Bronchial epithelial cell (primary cell): ENCODE results near the gene BBOF1. TPM values are rescaled to one million over a fixed set of nuclear protein-coding genes. Genes with fewer than 3 reads are reported as not detected.
"Not testable (repeated sequence)": the region's sequence is repeated elsewhere in the genome, so short reads cannot be mapped to it uniquely, and the experiment has no call there.

Experiments used
- DNase-seq: peaks from one replicate; pipeline ENCODE4 v3.0.0-alpha.2; 2010; ENCODE audit warnings: low read depth
- FAIRE-seq: peaks from 2 replicates; lab custom pipeline; 2011; peaks lifted over from hg19 to GRCh38; lab: Jason Lieb, UNC
- H3K27me3 ChIP-seq: 2 replicates; pipeline ENCODE4 v1.5.1; 2011; ENCODE audit warnings: low read length; ENCODE audit not compliant: control insufficient read depth, insufficient read depth
- H3K36me3 ChIP-seq: 2 replicates; pipeline ENCODE4 v1.5.1; 2011; ENCODE audit warnings: low read length; ENCODE audit not compliant: control insufficient read depth, insufficient read depth
- H3K4me3 ChIP-seq: 2 replicates; pipeline ENCODE4 v1.5.1; 2011; ENCODE audit warnings: mild to moderate bottlenecking, low read depth, low read length, control low read depth
- total RNA-seq: library from RNA; depleted of rRNA; stranded (reverse); fragments of >200 nt; gene quantifications from 2 replicates; pipeline ENCODE4 v1.2.1, GENCODE V29; 2014
- TF ChIP-seq, protein P1 (sequence below): IDR thresholded peaks from 2 replicates; pipeline ENCODE4 v1.5.1; 2011; ENCODE audit warnings: mild to moderate bottlenecking, moderate library complexity, low read length, control low read depth, inconsistent platforms; ENCODE audit not compliant: insufficient read depth, severe bottlenecking

BBOF1 gene
- total RNA-seq, 1 donor from 2014 or later, result 1.3 TPM

DNA sequence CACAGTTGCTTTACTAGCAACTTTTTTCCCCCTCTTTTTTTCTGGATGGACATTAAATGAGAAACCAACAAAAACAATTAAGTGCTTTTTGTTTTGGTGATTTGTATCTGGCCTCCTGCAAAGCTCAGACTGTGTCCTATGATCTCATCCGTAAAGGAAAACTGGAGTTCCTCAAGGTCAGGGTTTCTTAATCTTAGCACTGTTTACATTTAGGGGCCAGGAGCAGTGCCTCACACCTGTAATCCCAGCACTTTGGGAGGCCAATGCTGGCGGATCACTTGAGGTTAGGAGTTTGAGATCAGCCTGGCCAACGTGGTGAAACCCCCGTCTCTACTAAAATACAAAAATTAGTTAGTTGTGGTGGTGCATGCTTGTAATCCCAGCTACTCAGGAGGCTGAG is 28.1 kb upstream of the BBOF1 start:
- FAIRE-seq, result no peak
- Histone ChIP-seq H3K4me3 (no peak overlapping the region), H3K27me3 (no peaks in the 10 kb centered on the region), H3K36me3 (peaks cover 4% of the 10 kb centered on the region)
- TF ChIP-seq, protein P1, sequence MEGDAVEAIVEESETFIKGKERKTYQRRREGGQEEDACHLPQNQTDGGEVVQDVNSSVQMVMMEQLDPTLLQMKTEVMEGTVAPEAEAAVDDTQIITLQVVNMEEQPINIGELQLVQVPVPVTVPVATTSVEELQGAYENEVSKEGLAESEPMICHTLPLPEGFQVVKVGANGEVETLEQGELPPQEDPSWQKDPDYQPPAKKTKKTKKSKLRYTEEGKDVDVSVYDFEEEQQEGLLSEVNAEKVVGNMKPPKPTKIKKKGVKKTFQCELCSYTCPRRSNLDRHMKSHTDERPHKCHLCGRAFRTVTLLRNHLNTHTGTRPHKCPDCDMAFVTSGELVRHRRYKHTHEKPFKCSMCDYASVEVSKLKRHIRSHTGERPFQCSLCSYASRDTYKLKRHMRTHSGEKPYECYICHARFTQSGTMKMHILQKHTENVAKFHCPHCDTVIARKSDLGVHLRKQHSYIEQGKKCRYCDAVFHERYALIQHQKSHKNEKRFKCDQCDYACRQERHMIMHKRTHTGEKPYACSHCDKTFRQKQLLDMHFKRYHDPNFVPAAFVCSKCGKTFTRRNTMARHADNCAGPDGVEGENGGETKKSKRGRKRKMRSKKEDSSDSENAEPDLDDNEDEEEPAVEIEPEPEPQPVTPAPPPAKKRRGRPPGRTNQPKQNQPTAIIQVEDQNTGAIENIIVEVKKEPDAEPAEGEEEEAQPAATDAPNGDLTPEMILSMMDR, result no peak
- no peak for DNase-seq

DNA sequence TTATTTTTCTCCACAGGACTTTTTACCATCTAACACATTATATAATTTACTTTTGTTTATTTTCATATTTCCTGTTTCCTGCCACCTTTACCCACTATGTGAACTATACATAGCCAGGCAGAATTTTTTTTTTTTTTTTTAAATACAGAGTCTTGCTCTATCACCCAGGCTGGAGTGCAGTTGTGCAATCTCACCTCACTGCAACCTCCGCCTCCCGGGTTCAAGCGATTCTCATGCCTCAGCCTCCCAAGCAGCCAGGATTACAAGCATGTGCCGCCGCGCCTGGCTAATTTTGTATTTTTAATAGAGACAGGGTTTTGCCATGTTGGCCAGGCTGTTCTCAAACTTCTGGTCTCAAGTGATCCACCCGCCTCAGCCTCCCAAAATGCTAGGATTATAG is 24.2 kb upstream of the BBOF1 start:
- H3K27me3 ChIP-seq, H3K36me3 ChIP-seq, H3K4me3 ChIP-seq, DNase-seq, FAIRE-seq: not testable (repeated sequence)

DNA sequence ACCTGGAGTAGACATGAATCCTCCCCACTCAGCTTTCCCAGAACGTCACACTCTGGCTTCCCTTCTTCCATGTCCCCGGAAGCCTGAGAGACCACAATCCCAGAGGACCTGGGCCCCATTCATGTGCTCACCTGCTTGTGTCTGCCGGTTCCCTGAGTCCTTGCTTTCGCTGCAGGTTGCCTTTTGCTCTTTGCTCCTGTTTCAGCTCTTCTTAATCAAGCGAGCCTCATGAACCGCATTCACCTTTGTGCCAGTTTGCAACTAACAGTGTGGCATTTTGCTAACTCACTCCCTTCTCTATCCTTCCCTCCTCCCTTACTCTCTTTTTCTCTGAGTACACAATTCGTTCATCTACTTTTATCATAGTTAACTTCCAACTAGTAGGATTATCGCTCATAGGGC is 23.2 kb upstream of the BBOF1 start:
- no peaks in the 10 kb centered on the region for H3K36me3 ChIP-seq
- no peak for DNase-seq
- TF ChIP-seq, protein P1, result no peak
- FAIRE-seq, result no peak
- no peaks in the 10 kb centered on the region for H3K27me3 ChIP-seq
- no peak overlapping the region for H3K4me3 ChIP-seq

DNA sequence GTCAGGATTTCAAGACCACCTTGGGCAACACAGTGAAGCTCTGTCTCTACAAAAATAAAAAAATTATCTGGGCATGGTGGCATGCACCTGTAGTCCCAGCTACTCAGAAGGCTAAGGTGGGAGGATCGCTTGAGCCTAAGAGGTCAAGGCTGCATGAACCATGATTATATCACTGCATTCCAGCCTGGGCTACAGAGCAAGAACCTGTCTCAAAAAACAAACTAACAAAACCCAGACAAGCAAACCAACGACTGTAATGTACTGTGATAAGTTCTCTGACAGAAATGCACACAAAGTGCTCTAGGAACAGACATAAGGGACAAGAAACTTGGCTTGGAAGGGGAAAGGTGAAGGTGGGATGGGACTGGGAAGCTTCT is 22.4 kb upstream of the BBOF1 start:
- H3K27me3 ChIP-seq, result no peaks in the 10 kb centered on the region
- FAIRE-seq (no peak), DNase-seq (no peak)
- no peak overlapping the region for H3K4me3 ChIP-seq
- TF ChIP-seq, protein P1, result no peak
- H3K36me3 ChIP-seq, result no peaks in the 10 kb centered on the region

DNA sequence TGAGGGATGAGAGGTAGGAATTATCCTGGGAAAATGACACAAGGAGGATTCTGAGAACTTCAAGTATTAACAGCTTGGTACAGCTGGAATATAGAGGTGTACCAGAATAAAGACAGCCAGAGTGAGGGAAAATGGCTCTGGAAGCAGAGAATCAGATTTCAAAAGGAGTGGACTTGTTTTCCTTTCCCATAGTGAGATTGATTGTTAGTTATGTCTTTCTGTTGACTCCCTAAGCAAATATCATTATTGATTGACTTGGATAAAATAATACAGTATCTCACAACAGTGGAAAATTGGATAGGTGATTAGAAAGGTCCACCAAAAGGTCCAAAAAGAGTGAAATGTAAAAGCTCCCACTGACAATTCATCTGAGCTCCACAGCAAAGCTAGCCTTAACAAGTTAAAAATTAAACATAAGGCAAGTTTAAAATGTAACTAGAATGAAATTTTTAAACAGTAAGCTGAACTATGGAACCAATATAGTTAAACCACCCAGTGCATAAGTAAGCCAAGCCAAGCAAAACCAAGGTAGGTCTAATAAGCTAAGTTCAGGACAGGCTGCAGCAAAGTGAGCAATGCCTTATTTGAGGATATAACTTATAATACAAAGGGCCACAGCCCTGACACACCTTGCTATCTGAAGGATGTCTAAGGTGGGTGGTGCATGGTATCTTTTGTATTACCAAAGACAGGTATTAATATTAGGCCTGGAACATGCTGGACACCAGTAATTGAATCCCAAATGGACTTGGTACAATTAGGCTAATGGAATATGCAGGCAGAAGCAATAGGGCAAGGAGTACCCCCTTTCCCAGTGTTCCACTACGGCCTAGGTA is 21.8 kb upstream of the BBOF1 start:
- Histone ChIP-seq H3K4me3 (no peak overlapping the region), H3K36me3 (no peaks in the 10 kb centered on the region), H3K27me3 (no peaks in the 10 kb centered on the region)
- TF ChIP-seq, protein P1, result no peak
- DNase-seq (no peak), FAIRE-seq (no peak)

DNA sequence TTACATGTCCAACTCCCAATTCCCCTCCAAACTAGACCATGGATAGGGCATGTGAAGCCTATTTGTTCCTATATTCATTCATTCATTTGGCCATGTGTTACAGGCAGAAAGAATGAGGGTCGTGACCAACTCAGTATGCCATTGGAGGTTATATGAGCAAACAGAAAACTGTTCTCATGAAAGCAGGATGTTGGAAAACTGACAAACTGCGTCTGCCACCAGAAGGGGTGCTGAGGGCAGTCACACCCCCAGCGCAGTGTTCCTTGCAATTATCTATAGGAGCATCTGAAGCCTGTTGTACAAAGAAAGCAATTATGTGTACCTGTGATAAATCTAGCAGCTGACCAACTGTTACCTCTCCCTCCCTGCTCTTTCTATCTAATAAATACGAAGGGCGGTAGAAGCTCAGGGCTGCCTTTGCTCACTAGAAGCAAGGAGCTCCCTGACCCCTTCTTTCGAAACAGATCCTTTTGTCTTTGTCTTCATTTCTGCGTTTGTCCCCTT is 21.2 kb upstream of the BBOF1 start:
- TF ChIP-seq, protein P1, result no peak
- Histone ChIP-seq H3K4me3 (no peak overlapping the region), H3K36me3 (no peaks in the 10 kb centered on the region), H3K27me3 (no peaks in the 10 kb centered on the region)
- FAIRE-seq (no peak), DNase-seq (no peak)
